IMR-90 (cell line): ENCODE data around the gene LRIT1. TPM values are rescaled to one million over a fixed set of nuclear protein-coding genes. Genes with fewer than 3 reads are reported as not detected.

Experiments
- ATAC-seq: fragments of 200-7000 bp; cut with Tn5 transposase; 2 replicates; pipeline ENCODE4 v1.9.1; 2020; ENCODE audit warnings: low read depth, mild to moderate bottlenecking, moderate library complexity
- BruUV-seq: library from RNA; stranded (reverse); fragments of 400-500 nt; replicated peaks from 2 replicates; lab custom pipeline; 2021; lab: Mats Ljungman, UMichigan
- CTCF ChIA-PET: fragments of 300-600 bp; formaldehyde crosslinking; extraction: SDS; loops from one replicate; lab custom pipeline; 2021; ENCODE audit warnings: antibody characterized with exemption; lab: Yijun Ruan, JAX
- POLR2A ChIA-PET: fragments of 300-600 bp; sonication (Branson Sonifier 250); formaldehyde crosslinking; loops from one replicate; lab custom pipeline; 2022; ENCODE audit warnings: antibody characterized with exemption; ENCODE audit not compliant: unreplicated experiment; lab: Charles Lee
- DNase-seq: peaks from one replicate; pipeline ENCODE4 v3.0.0; 2013
- H2AFZ ChIP-seq: replicated peaks from 2 replicates; pipeline ENCODE3; 2013; ENCODE audit warnings: low read length, mild to moderate bottlenecking; ENCODE audit not compliant: poor library complexity
- H2AK5ac ChIP-seq: 2 replicates; pipeline ENCODE4 v1.6.1; 2013; ENCODE audit warnings: low read depth, low read length, inconsistent platforms
- H2AK9ac ChIP-seq: replicated peaks from 2 replicates; pipeline ENCODE3; 2013; ENCODE audit warnings: mild to moderate bottlenecking, low read depth, low read length, moderate library complexity; ENCODE audit not compliant: poor library complexity
- H2BK120ac ChIP-seq: 2 replicates; pipeline ENCODE4 v1.6.1; 2013; ENCODE audit warnings: low read depth, low read length, inconsistent platforms
- H2BK15ac ChIP-seq: 3 replicates; pipeline ENCODE4 v1.6.1; 2013; ENCODE audit warnings: low read depth, low read length, inconsistent platforms
- H2BK20ac ChIP-seq: 2 replicates; pipeline ENCODE4 v1.6.1; 2013; ENCODE audit warnings: low read depth, mild to moderate bottlenecking, inconsistent platforms, low read length, moderate library complexity
- H2BK5ac ChIP-seq: 2 replicates; pipeline ENCODE4 v1.6.1; 2013; ENCODE audit warnings: mild to moderate bottlenecking, low read depth, low read length, inconsistent platforms; ENCODE audit not compliant: poor library complexity, severe bottlenecking
- H3K14ac ChIP-seq: replicated peaks from 2 replicates; pipeline ENCODE4 v1.6.1; 2013; ENCODE audit warnings: low read depth, low read length, inconsistent platforms
- H3K18ac ChIP-seq: 2 replicates; pipeline ENCODE4 v1.6.1; 2013; ENCODE audit warnings: low read depth, low read length, control low read depth
- H3K23ac ChIP-seq: 2 replicates; pipeline ENCODE4 v1.6.1; 2013; ENCODE audit warnings: low read depth, low read length, inconsistent platforms
- H3K27ac ChIP-seq: 2 replicates; pipeline ENCODE4 v1.5.1; 2013; ENCODE audit warnings: mild to moderate bottlenecking, control low read depth, low read length; ENCODE audit not compliant: insufficient read depth
- H3K27me3 ChIP-seq: 2 replicates; pipeline ENCODE4 v1.6.1; 2013; ENCODE audit warnings: low read length; ENCODE audit not compliant: control insufficient read depth, insufficient read depth
- H3K36me3 ChIP-seq: 2 replicates; pipeline ENCODE4 v1.6.1; 2013; ENCODE audit warnings: low read length, mixed read lengths; ENCODE audit not compliant: control insufficient read depth, insufficient read depth
- H3K4ac ChIP-seq: 2 replicates; pipeline ENCODE4 v1.6.1; 2013; ENCODE audit warnings: low read depth, low read length, inconsistent platforms
- H3K4me1 ChIP-seq: 2 replicates; pipeline ENCODE4 v1.6.1; 2013; ENCODE audit warnings: low read length, mixed read lengths; ENCODE audit not compliant: control insufficient read depth, insufficient read depth
- H3K4me2 ChIP-seq: 2 replicates; pipeline ENCODE4 v1.6.1; 2013; ENCODE audit warnings: low read depth, mild to moderate bottlenecking, control low read depth, low read length, moderate library complexity
- H3K4me3 ChIP-seq: 2 replicates; pipeline ENCODE4 v1.5.1; 2013; ENCODE audit warnings: low read depth, mild to moderate bottlenecking, control low read depth, low read length, moderate library complexity; ENCODE audit not compliant: insufficient read depth
- H3K56ac ChIP-seq: 2 replicates; pipeline ENCODE4 v1.6.1; 2013; ENCODE audit warnings: low read length, inconsistent platforms; ENCODE audit not compliant: insufficient read depth; ENCODE audit errors: extremely low read depth
- H3K79me1 ChIP-seq, 2 experiments: 2 replicates each; pipeline ENCODE4 v1.6.1; 2013; ENCODE audit warnings: low read length in 2 of 2, inconsistent platforms in 1 of 2, low read depth in 1 of 2
- H3K9ac ChIP-seq: 2 replicates; pipeline ENCODE4 v1.6.1; 2013; ENCODE audit warnings: low read depth, low read length, control low read depth
- H3K9me1 ChIP-seq: 2 replicates; pipeline ENCODE4 v1.6.1; 2013; ENCODE audit warnings: low read length, inconsistent platforms; ENCODE audit not compliant: insufficient read depth
- H3K9me3 ChIP-seq: 2 replicates; pipeline ENCODE4 v1.6.1; 2013; ENCODE audit warnings: low read length; ENCODE audit not compliant: control insufficient read depth, insufficient read depth
- H4K20me1 ChIP-seq: 2 replicates; pipeline ENCODE4 v1.6.1; 2013; ENCODE audit warnings: low read length, inconsistent platforms; ENCODE audit not compliant: insufficient read depth
- H4K5ac ChIP-seq: 2 replicates; pipeline ENCODE4 v1.6.1; 2013; ENCODE audit warnings: mild to moderate bottlenecking, low read depth, low read length, control low read depth
- H4K8ac ChIP-seq, 2 experiments: 2 replicates each; pipeline ENCODE4 v1.6.1; 2013; ENCODE audit warnings: low read depth in 2 of 2, low read length in 2 of 2, control low read depth in 1 of 2, inconsistent platforms in 1 of 2
- H4K91ac ChIP-seq: 2 replicates; pipeline ENCODE4 v1.6.1; 2013; ENCODE audit warnings: low read depth, low read length, inconsistent platforms; ENCODE audit not compliant: insufficient read depth
- BHLHE40 ChIP-seq: fragments of 150-350 bp; IDR thresholded peaks from 2 replicates; pipeline ENCODE4 v1.6.1; 2016; ENCODE audit warnings: mild to moderate bottlenecking, low read depth, low read length
- CEBPB ChIP-seq: IDR thresholded peaks from 2 replicates; pipeline ENCODE4 v1.6.1; 2012; ENCODE audit warnings: low read depth, low read length, improper control_type of control experiment
- CHD1 ChIP-seq: IDR thresholded peaks from 2 replicates; pipeline ENCODE4 v1.6.1; 2012; ENCODE audit warnings: low read depth, low read length, improper control_type of control experiment
- FOS ChIP-seq: fragments of 150-350 bp; IDR thresholded peaks from 2 replicates; pipeline ENCODE4 v1.6.1; 2016; ENCODE audit warnings: low read depth, low read length
- MAFK ChIP-seq: IDR thresholded peaks from 2 replicates; pipeline ENCODE4 v1.6.1; 2012; ENCODE audit warnings: low read depth, low read length, improper control_type of control experiment
- MAZ ChIP-seq: IDR thresholded peaks from 2 replicates; pipeline ENCODE4 v1.6.1; 2012; ENCODE audit warnings: low read depth, mild to moderate bottlenecking, low read length, improper control_type of control experiment, moderate library complexity, borderline replicate concordance
- MXI1 ChIP-seq: IDR thresholded peaks from 2 replicates; pipeline ENCODE4 v1.6.1; 2012; ENCODE audit warnings: low read depth, mild to moderate bottlenecking, low read length, moderate library complexity, borderline replicate concordance
- NFE2L2 ChIP-seq: fragments of 150-350 bp; IDR thresholded peaks from 2 replicates; pipeline ENCODE4 v1.6.1; 2016; ENCODE audit warnings: low read depth, mild to moderate bottlenecking, low read length
- POLR2A ChIP-seq: IDR thresholded peaks from 2 replicates; pipeline ENCODE4 v1.6.1; 2012; ENCODE audit warnings: mild to moderate bottlenecking, low read depth, low read length
- RAD21 ChIP-seq: IDR thresholded peaks from 2 replicates; pipeline ENCODE4 v1.6.1; 2012; ENCODE audit warnings: low read length, improper control_type of control experiment
- SMC3 ChIP-seq: fragments of 150-350 bp; IDR thresholded peaks from 2 replicates; pipeline ENCODE4 v1.6.1; 2016; ENCODE audit warnings: low read depth, mild to moderate bottlenecking, antibody characterized with exemption, low read length, moderate library complexity
- WGBS, 2 experiments: methylation state at CpG; one replicate each; pipeline versions ENCODE4 v1.1.5 to v1.1.7; 2013; ENCODE audit warnings: missing lambda C conversion rate in 2 of 2; ENCODE audit not compliant: insufficient read length in 1 of 2; ENCODE audit errors: extremely low coverage in 2 of 2; 5-methylcytosine and 5-hydroxymethylcytosine counted together
- dilution Hi-C: fragments of 300-500 bp; cut with HindIII; formaldehyde crosslinking; loops from one replicate; pipeline ENCODE4 v1.14.3; 2018; ENCODE audit warnings: low sequenced_read_pairs; ENCODE audit not compliant: unreplicated experiment
- in situ Hi-C: fragments of 300-500 bp; cut with MboI; formaldehyde crosslinking; loops from 3 replicates; pipeline ENCODE4 v1.14.3; 2019; ENCODE audit warnings: low sequenced_read_pairs, inconsistent platforms, mixed read lengths
- intact Hi-C: fragments of 100-400 bp; cut with micrococcal nuclease; formaldehyde crosslinking; loops from 2 replicates; pipeline ENCODE4 v1.10.0; 2022
- polyA plus RNA-seq, 3 experiments: library from polyadenylated mRNA; depleted of rRNA; stranded (reverse); fragments of >200 nt; gene quantifications; 2 replicates each; pipeline ENCODE4 v1.2.3, GENCODE V29; 2012; ENCODE audit warnings: low replicate concordance in 1 of 3
- total RNA-seq: library from RNA; depleted of rRNA; stranded (reverse); fragments of >200 nt; gene quantifications from 2 replicates; pipeline ENCODE4 v1.2.3, GENCODE V29; 2012
- TF ChIP-seq, protein P1 (sequence below): fragments of 150-350 bp; IDR thresholded peaks from 2 replicates; pipeline ENCODE4 v1.6.1; 2017; ENCODE audit warnings: mild to moderate bottlenecking, antibody characterized with exemption, low read length, low read depth
- TF ChIP-seq, protein P2 (sequence below): conservative IDR thresholded peaks from 2 replicates; pipeline ENCODE4 v1.5.1; 2012; ENCODE audit warnings: mild to moderate bottlenecking, low read depth, low read length, improper control_type of control experiment
- TF ChIP-seq, protein P3 (sequence below): fragments of 150-350 bp; IDR thresholded peaks from 2 replicates; pipeline ENCODE4 v1.6.1; 2016; ENCODE audit warnings: low read depth, mild to moderate bottlenecking, low read length, moderate library complexity, borderline replicate concordance

LRIT1 gene
- total and polyA plus RNA-seq, 2 of the 4 experiments (the other 2 are of a cell fraction): not detected

DNA sequence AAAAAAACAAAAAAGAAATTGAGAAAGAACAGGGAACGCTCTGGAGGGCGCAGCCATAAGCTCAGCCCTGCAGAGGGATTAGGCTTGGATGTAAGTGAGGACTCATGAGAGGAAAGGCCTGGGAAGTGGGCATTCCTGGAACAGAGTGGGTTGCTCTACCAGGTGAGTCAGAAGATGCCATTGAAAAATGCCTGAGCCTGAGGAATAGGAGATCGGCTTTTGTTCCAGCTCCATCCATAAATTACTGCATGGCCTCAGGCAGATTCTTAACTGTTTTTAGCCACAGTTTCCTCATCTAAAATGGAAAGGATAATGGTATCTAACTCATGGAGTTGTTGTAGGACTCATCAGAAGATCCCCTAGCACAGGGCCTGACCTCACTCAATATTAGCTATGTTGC lies 2.4 kb upstream of the LRIT1 start:
- Histone ChIP-seq H2BK15ac (no peak overlapping the region), H4K20me1 (no peaks in the 10 kb centered on the region), H2BK5ac (no peak overlapping the region), H3K4ac (no peak overlapping the region), H2BK20ac (no peak overlapping the region), H3K27me3 (peaks cover 23% of the 10 kb centered on the region), H2AK5ac (no peak overlapping the region), H4K91ac (no peak overlapping the region), H3K79me1 (no peaks in the 10 kb centered on the region), H4K5ac (no peak overlapping the region), H3K36me3 (no peaks in the 10 kb centered on the region), H2BK120ac (no peak overlapping the region), H2AFZ (no peak overlapping the region), H4K8ac (no peak overlapping the region), H3K23ac (no peak overlapping the region), H3K56ac (no peak overlapping the region), H2AK9ac (no peak overlapping the region), H3K9ac (no peak overlapping the region), H3K27ac (no peak overlapping the region), H3K4me2 (no peak overlapping the region), H3K9me1 (no peaks in the 10 kb centered on the region), H3K4me1 (no peaks in the 10 kb centered on the region), H3K18ac (no peak overlapping the region), H3K14ac (no peak overlapping the region), H3K4me3 (no peak overlapping the region), H3K9me3 (no peaks in the 10 kb centered on the region)
- TF ChIP-seq, protein P1, sequence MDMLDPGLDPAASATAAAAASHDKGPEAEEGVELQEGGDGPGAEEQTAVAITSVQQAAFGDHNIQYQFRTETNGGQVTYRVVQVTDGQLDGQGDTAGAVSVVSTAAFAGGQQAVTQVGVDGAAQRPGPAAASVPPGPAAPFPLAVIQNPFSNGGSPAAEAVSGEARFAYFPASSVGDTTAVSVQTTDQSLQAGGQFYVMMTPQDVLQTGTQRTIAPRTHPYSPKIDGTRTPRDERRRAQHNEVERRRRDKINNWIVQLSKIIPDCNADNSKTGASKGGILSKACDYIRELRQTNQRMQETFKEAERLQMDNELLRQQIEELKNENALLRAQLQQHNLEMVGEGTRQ: no peak
- TF ChIP-seq, protein P2, sequence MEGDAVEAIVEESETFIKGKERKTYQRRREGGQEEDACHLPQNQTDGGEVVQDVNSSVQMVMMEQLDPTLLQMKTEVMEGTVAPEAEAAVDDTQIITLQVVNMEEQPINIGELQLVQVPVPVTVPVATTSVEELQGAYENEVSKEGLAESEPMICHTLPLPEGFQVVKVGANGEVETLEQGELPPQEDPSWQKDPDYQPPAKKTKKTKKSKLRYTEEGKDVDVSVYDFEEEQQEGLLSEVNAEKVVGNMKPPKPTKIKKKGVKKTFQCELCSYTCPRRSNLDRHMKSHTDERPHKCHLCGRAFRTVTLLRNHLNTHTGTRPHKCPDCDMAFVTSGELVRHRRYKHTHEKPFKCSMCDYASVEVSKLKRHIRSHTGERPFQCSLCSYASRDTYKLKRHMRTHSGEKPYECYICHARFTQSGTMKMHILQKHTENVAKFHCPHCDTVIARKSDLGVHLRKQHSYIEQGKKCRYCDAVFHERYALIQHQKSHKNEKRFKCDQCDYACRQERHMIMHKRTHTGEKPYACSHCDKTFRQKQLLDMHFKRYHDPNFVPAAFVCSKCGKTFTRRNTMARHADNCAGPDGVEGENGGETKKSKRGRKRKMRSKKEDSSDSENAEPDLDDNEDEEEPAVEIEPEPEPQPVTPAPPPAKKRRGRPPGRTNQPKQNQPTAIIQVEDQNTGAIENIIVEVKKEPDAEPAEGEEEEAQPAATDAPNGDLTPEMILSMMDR: no peak
- TF ChIP-seq MXI1: no peak
- TF ChIP-seq, protein P3, sequence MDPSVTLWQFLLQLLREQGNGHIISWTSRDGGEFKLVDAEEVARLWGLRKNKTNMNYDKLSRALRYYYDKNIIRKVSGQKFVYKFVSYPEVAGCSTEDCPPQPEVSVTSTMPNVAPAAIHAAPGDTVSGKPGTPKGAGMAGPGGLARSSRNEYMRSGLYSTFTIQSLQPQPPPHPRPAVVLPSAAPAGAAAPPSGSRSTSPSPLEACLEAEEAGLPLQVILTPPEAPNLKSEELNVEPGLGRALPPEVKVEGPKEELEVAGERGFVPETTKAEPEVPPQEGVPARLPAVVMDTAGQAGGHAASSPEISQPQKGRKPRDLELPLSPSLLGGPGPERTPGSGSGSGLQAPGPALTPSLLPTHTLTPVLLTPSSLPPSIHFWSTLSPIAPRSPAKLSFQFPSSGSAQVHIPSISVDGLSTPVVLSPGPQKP: no peak
- no peak for TF ChIP-seq BHLHE40
- TF ChIP-seq POLR2A: no peak
- TF ChIP-seq NFE2L2: no peak
- TF ChIP-seq CEBPB: no peak
- no peak for TF ChIP-seq MAFK
- TF ChIP-seq RAD21: no peak
- TF ChIP-seq SMC3: no peak
- TF ChIP-seq FOS: no peak
- TF ChIP-seq MAZ: no peak
- no peak for TF ChIP-seq CHD1
- DNase-seq (no peak), ATAC-seq (no peak)
- CTCF ChIA-PET: interaction anchor here (0.6 kb wide), 1 partner anchor 259 kb away, joined by 5 read pairs; no protein-coding TSS in a partner anchor
- dilution Hi-C loops: no loop called here
- WGBS, 2 experiments: no CpG with 5 or more reads among the region's 3 CpGs
- intact Hi-C loops: no loop called here
- in situ Hi-C loops: no loop called here
- POLR2A ChIA-PET: no interaction called here
- BruUV-seq: no TSS peak
